HepG2 (cell line): ENCODE results near the gene IFNA16. TPM values are rescaled to one million over a fixed set of nuclear protein-coding genes. Genes with fewer than 3 reads are reported as not detected.

Source experiments
- ATAC-seq: fragments of 200-7000 bp; cut with Tn5 transposase; 3 replicates; pipeline ENCODE4 v1.9.1; 2020; ENCODE audit warnings: mild to moderate bottlenecking, moderate library complexity
- BruUV-seq: library from RNA; stranded (reverse); fragments of 400-500 nt; replicated peaks from 2 replicates; lab custom pipeline; 2021; lab: Mats Ljungman, UMichigan
- CTCF ChIA-PET: fragments of 300-600 bp; formaldehyde crosslinking; extraction: SDS; loops from one replicate; lab custom pipeline; 2021; ENCODE audit warnings: low total read pairs, inconsistent platforms, low intra/inter-chr PET ratio; lab: Yijun Ruan, JAX
- POLR2A ChIA-PET: fragments of 350-600 bp; sonication (Branson Sonifier 250); formaldehyde crosslinking; loops from one replicate; lab custom pipeline; 2020; ENCODE audit warnings: antibody characterized with exemption, inconsistent platforms; lab: Yijun Ruan, JAX
- DNase-seq: peaks from one replicate; pipeline ENCODE4 v3.0.0-alpha.2; 2015; ENCODE audit warnings: low spot score
- FAIRE-seq: peaks from 3 replicates; lab custom pipeline; 2011; peaks lifted over from hg19 to GRCh38; lab: Jason Lieb, UNC
- H2AFZ ChIP-seq: one replicate; pipeline ENCODE4 v1.6.1; 2011; ENCODE audit warnings: low read length, inconsistent platforms
- H3K27ac ChIP-seq: fragments of 300-600 bp; 3 replicates; pipeline ENCODE4 v1.8.0; 2011; ENCODE audit warnings: mixed run types, mild to moderate bottlenecking, mixed read lengths, low read length, inconsistent platforms; ENCODE audit not compliant: insufficient read depth; ENCODE audit errors: extremely low read length
- H3K27me3 ChIP-seq, 2 experiments: fragments of 200-600 bp in 1 of 2; 2 replicates in 1 of 2; 3 replicates in 1 of 2; pipeline versions ENCODE4 v1.6.0 to v1.8.0; 2011; ENCODE audit warnings: low read length in 2 of 2, mild to moderate bottlenecking in 2 of 2, moderate library complexity in 2 of 2, inconsistent platforms in 1 of 2; ENCODE audit not compliant: insufficient read depth in 2 of 2, control insufficient read depth in 1 of 2
- H3K36me3 ChIP-seq, 2 experiments: fragments of 200-600 bp in 1 of 2; replicated peaks in 1 of 2; 2 replicates in 1 of 2; 3 replicates in 1 of 2; pipeline versions ENCODE4 v1.5.1 to v1.8.0; 2011; ENCODE audit warnings: low read length in 2 of 2, inconsistent platforms in 1 of 2; ENCODE audit not compliant: insufficient read depth in 2 of 2, control insufficient read depth in 1 of 2
- H3K4me1 ChIP-seq: 2 replicates; pipeline ENCODE4 v1.5.1; 2012; ENCODE audit warnings: low read length, inconsistent platforms; ENCODE audit not compliant: insufficient read depth
- H3K4me2 ChIP-seq: 2 replicates; pipeline ENCODE4 v1.6.0; 2011; ENCODE audit warnings: low read depth, low read length, inconsistent platforms
- H3K4me3 ChIP-seq, 3 experiments: fragments of 200-600 bp in 1 of 3; sonication (generic), shearing (Covaris generic) in 1 of 3; replicated peaks in 1 of 3; 2 replicates each; pipeline ENCODE4 v1.5.1; 2011 to 2016; ENCODE audit warnings: low read length in 3 of 3, inconsistent platforms in 2 of 3, low read depth in 2 of 3, mild to moderate bottlenecking in 2 of 3, control low read depth in 1 of 3, mixed read lengths in 1 of 3; ENCODE audit not compliant: insufficient read depth in 1 of 3
- H3K79me2 ChIP-seq: one replicate; pipeline ENCODE4 v1.6.1; 2011; ENCODE audit warnings: low read length, inconsistent platforms; ENCODE audit not compliant: insufficient read depth
- H3K9ac ChIP-seq: 2 replicates; pipeline ENCODE4 v1.6.0; 2011; ENCODE audit warnings: mild to moderate bottlenecking, low read depth, low read length, inconsistent platforms; ENCODE audit not compliant: insufficient read depth
- H3K9me3 ChIP-seq: 2 replicates; pipeline ENCODE4 v1.5.1; 2012; ENCODE audit warnings: mild to moderate bottlenecking, low read length
- H4K20me1 ChIP-seq: 2 replicates; pipeline ENCODE4 v1.6.0; 2011; ENCODE audit warnings: inconsistent platforms, mild to moderate bottlenecking, low read length, moderate library complexity; ENCODE audit not compliant: insufficient read depth
- CREM ChIP-seq, 2 experiments: sonication (generic) in 1 of 2; formaldehyde crosslinking in 1 of 2; IDR thresholded peaks; 2 replicates each; pipeline versions ENCODE4 v1.4.0 to v1.6.1; 2016 to 2020; ENCODE audit warnings: antibody characterized with exemption in 1 of 2, mild to moderate bottlenecking in 1 of 2, missing genetic modification reagents in 1 of 2
- HDAC1 ChIP-seq: sonication (generic); formaldehyde crosslinking; IDR thresholded peaks from 2 replicates; pipeline ENCODE4 v1.5.1; 2020; ENCODE audit warnings: mild to moderate bottlenecking, missing genetic modification reagents
- REPIN1 ChIP-seq: sonication (generic); formaldehyde crosslinking; IDR thresholded peaks from 2 replicates; pipeline ENCODE4 v1.8.0; 2022; ENCODE audit warnings: missing genetic modification reagents, low read depth, mild to moderate bottlenecking, borderline replicate concordance
- ZKSCAN5 ChIP-seq: sonication (generic); formaldehyde crosslinking; IDR thresholded peaks from 2 replicates; pipeline ENCODE4 v1.5.1; 2020; ENCODE audit warnings: mild to moderate bottlenecking, missing genetic modification reagents
- ZMAT3 ChIP-seq: sonication (generic); formaldehyde crosslinking; conservative IDR thresholded peaks from 2 replicates; pipeline ENCODE4 v1.7.0; 2021; ENCODE audit warnings: missing genetic modification reagents
- ZNF589 ChIP-seq: sonication (generic); formaldehyde crosslinking; conservative IDR thresholded peaks from 2 replicates; pipeline ENCODE4 v1.8.0; 2022; ENCODE audit warnings: mild to moderate bottlenecking, moderate library complexity, missing genetic modification reagents
- whole genome bisulfite sequencing: methylation state at CpG from one replicate; pipeline ENCODE4 v1.1.6; 2017; ENCODE audit warnings: low lambda C conversion rate; 5-methylcytosine and 5-hydroxymethylcytosine counted together
- in situ Hi-C: cut with HindIII; loops from 2 replicates; pipeline ENCODE4 v1.10.0; 2017; ENCODE audit warnings: low pct_unique_long_range_greater_than_20kb; ENCODE audit not compliant: extremely low pct_ligation_motif_present
- intact Hi-C: fragments of 100-400 bp; cut with micrococcal nuclease; formaldehyde crosslinking; loops from one replicate; pipeline ENCODE4 v1.10.0; 2022; ENCODE audit not compliant: unreplicated experiment
- polyA plus RNA-seq, 8 experiments: library from polyadenylated mRNA; depleted of rRNA in 3 of 8; stranded (reverse) in 7 of 8; unstranded in 1 of 8; fragments of >200 nt; fragmentation: Illumina TruSeq in 4 of 8; extraction: Trizol in 4 of 8; gene quantifications; 2 replicates each; pipeline versions ENCODE4 v1.2.1 to v1.2.3, GENCODE V29; 2011 to 2016; ENCODE audit warnings: low read depth in 4 of 8, missing spikeins in 1 of 8, mixed read lengths in 1 of 8; ENCODE audit not compliant: insufficient read depth in 1 of 8
- total RNA-seq, 5 experiments: library from RNA; depleted of rRNA; stranded (reverse); fragments of >200 nt; fragmentation: Illumina TruSeq; extraction: Trizol; gene quantifications; 2 replicates each; pipeline ENCODE4 v1.2.3, GENCODE V29; 2016; ENCODE audit warnings: low read depth in 1 of 5
- TF ChIP-seq, protein P1 (sequence below): sonication (generic); formaldehyde crosslinking; IDR thresholded peaks from 2 replicates; pipeline ENCODE4 v1.8.0; 2022; ENCODE audit warnings: missing genetic modification reagents, mild to moderate bottlenecking, moderate library complexity, borderline replicate concordance
- TF ChIP-seq, protein P2 (sequence below): sonication (generic); formaldehyde crosslinking; IDR thresholded peaks from 2 replicates; pipeline ENCODE4 v1.4.0; 2020; ENCODE audit warnings: missing genetic modification reagents, borderline replicate concordance
- TF ChIP-seq, protein P3 (sequence below): sonication (generic); formaldehyde crosslinking; IDR thresholded peaks from 2 replicates; pipeline ENCODE4 v1.8.0; 2022; ENCODE audit warnings: missing genetic modification reagents, low read depth, mild to moderate bottlenecking, borderline replicate concordance
- TF ChIP-seq, protein P4 (sequence below): IDR thresholded peaks from 2 replicates; pipeline ENCODE4 v1.6.1; 2018; ENCODE audit warnings: missing genetic modification reagents, mild to moderate bottlenecking, missing compliant biosample characterization

Gene IFNA16
- total and polyA plus RNA-seq, 2 of the 13 experiments (the other 11 are each of a cell fraction or from before 2014, with no cell fraction given), result not detected

DNA sequence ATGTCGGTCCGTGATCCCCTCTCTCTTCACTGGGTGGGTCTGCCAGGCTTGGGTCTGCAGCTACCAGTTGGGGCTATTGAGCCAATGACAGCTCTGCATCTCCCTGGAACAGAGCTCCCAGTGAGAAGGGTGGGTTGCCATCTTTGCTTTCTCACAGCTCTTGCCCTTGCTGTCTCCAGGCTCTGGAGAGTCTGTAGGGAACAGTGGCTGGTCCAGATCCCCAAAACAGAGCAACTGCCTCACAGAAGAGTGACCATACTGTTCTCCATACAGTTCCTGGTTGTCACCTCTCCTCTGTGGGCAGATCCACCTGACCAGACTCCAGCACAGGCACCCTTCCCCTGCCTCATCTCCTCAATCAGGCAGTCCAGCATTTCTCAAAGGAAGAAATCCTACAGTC lies 16.1 kb upstream of the IFNA16 start:
- POLR2A ChIA-PET, result no interaction called here
- CTCF ChIA-PET, result no interaction called here

DNA sequence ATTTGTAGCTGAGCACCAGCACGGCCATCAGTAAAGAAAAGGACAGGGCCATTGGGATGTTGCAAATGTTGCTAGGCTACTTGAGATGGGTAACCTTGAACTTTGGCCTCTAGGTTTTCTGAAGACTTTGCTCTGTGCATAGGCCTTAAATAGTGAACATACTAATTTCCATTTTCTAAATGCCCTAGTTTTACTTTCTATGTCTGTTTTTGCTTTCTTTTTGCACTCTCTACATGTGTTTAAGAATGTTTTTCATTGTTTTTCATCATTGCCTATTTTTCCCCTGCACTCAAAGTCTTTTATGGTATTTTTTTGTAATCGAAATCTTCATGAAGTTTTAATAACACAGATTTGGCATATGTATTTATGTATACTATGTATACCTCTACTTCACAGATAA lies 11.0 kb upstream of the IFNA16 start, which contains the start of gene IFNA17:
TSS of gene IFNA17 (minus strand) at position 101 of the 400 bp plus-strand sequence. CDS start at position 52, 49 bp downstream.
- CTCF ChIA-PET, result no interaction called here
- POLR2A ChIA-PET, result no interaction called here
- TF ChIP-seq ZMAT3 (CRISPR knock-in tag) (no peak), ZKSCAN5 (CRISPR knock-in tag) (no peak), ZNF589 (CRISPR knock-in tag) (no peak), CREM (IDR thresholded peaks at IDR 0.05) (no peak), CREM (CRISPR knock-in tag; IDR thresholded peaks at IDR 0.05) (no peak), HDAC1 (CRISPR knock-in tag) (no peak), REPIN1 (no peak)
- TF ChIP-seq, protein P1, sequence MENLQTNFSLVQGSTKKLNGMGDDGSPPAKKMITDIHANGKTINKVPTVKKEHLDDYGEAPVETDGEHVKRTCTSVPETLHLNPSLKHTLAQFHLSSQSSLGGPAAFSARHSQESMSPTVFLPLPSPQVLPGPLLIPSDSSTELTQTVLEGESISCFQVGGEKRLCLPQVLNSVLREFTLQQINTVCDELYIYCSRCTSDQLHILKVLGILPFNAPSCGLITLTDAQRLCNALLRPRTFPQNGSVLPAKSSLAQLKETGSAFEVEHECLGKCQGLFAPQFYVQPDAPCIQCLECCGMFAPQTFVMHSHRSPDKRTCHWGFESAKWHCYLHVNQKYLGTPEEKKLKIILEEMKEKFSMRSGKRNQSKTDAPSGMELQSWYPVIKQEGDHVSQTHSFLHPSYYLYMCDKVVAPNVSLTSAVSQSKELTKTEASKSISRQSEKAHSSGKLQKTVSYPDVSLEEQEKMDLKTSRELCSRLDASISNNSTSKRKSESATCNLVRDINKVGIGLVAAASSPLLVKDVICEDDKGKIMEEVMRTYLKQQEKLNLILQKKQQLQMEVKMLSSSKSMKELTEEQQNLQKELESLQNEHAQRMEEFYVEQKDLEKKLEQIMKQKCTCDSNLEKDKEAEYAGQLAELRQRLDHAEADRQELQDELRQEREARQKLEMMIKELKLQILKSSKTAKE, result no peak
- TF ChIP-seq, protein P2, sequence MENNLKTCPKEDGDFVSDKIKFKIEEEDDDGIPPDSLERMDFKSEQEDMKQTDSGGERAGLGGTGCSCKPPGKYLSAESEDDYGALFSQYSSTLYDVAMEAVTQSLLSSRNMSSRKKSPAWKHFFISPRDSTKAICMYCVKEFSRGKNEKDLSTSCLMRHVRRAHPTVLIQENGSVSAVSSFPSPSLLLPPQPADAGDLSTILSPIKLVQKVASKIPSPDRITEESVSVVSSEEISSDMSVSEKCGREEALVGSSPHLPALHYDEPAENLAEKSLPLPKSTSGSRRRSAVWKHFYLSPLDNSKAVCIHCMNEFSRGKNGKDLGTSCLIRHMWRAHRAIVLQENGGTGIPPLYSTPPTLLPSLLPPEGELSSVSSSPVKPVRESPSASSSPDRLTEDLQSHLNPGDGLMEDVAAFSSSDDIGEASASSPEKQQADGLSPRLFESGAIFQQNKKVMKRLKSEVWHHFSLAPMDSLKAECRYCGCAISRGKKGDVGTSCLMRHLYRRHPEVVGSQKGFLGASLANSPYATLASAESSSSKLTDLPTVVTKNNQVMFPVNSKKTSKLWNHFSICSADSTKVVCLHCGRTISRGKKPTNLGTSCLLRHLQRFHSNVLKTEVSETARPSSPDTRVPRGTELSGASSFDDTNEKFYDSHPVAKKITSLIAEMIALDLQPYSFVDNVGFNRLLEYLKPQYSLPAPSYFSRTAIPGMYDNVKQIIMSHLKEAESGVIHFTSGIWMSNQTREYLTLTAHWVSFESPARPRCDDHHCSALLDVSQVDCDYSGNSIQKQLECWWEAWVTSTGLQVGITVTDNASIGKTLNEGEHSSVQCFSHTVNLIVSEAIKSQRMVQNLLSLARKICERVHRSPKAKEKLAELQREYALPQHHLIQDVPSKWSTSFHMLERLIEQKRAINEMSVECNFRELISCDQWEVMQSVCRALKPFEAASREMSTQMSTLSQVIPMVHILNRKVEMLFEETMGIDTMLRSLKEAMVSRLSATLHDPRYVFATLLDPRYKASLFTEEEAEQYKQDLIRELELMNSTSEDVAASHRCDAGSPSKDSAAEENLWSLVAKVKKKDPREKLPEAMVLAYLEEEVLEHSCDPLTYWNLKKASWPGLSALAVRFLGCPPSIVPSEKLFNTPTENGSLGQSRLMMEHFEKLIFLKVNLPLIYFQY (CRISPR knock-in tag), result no peak
- TF ChIP-seq, protein P3, sequence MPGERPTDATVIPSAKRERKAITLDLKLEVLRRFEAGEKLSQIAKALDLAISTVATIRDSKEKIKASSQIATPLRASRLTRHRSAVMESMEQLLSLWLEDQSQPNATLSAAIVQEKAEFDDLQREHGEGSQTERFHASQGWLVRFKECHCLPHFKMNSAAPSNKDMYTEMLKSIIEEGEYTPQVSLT (CRISPR knock-in tag), result no peak

More for the DNA sequence above, 16.1 kb upstream of the IFNA16 start:
- no peak overlapping the region for H3K4me3 ChIP-seq
- FAIRE-seq (no peak), DNase-seq (no peak), ATAC-seq (no peak)
- H3K36me3 ChIP-seq, result no peaks in the 10 kb centered on the region
- in situ Hi-C loops (no loop called here), intact Hi-C loops (no loop called here)
- no peaks in the 10 kb centered on the region for H3K79me2 ChIP-seq
- TF ChIP-seq, protein P4, sequence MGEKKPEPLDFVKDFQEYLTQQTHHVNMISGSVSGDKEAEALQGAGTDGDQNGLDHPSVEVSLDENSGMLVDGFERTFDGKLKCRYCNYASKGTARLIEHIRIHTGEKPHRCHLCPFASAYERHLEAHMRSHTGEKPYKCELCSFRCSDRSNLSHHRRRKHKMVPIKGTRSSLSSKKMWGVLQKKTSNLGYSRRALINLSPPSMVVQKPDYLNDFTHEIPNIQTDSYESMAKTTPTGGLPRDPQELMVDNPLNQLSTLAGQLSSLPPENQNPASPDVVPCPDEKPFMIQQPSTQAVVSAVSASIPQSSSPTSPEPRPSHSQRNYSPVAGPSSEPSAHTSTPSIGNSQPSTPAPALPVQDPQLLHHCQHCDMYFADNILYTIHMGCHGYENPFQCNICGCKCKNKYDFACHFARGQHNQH (CRISPR knock-in tag), result no peak
- H3K9me3 ChIP-seq, result no peaks in the 10 kb centered on the region
- H3K27ac ChIP-seq, result no peak overlapping the region
- H3K4me1 ChIP-seq, result no peaks in the 10 kb centered on the region
- 10% methylated on average over 2 of the region's 2 CpGs for WGBS
- H3K4me2 ChIP-seq, result no peak overlapping the region
- H4K20me1 ChIP-seq, result no peaks in the 10 kb centered on the region
- no peaks in the 10 kb centered on the region for H3K27me3 ChIP-seq
- H3K9ac ChIP-seq, result no peak overlapping the region
- H2AFZ ChIP-seq, result no peak overlapping the region
- BruUV-seq, result no TSS peak

More for the DNA sequence above, 11.0 kb upstream of the IFNA16 start, which contains the start of gene IFNA17:
- WGBS, result 0% methylated on average over 2 of the region's 2 CpGs
- ATAC-seq (no peak), DNase-seq (no peak), FAIRE-seq (no peak)
- in situ Hi-C loops (no loop called here), intact Hi-C loops (no loop called here)
- no peaks in the 10 kb centered on the region for H4K20me1 ChIP-seq
- H3K27me3 ChIP-seq, result no peaks in the 10 kb centered on the region
- no TSS peak for BruUV-seq
- no peak within 1 kb of the TSS for H3K27ac ChIP-seq
- no peaks in the 10 kb centered on the region for H3K79me2 ChIP-seq
- no peak within 1 kb of the TSS for H2AFZ ChIP-seq
- no peaks in the 10 kb centered on the region for H3K4me1 ChIP-seq
- H3K4me2 ChIP-seq, result no peak within 1 kb of the TSS
- no peak within 1 kb of the TSS for H3K9ac ChIP-seq
- H3K4me3 ChIP-seq, result no peak within 1 kb of the TSS
- no peaks in the 10 kb centered on the region for H3K9me3 ChIP-seq
- H3K36me3 ChIP-seq, result no peaks in the 10 kb centered on the region
